Stimulated activated CD8-positive, alpha-beta memory T cell treated with anti-CD3 and anti-CD28 coated beads, Interleukin-15, amount 100 ng/mL, for 24 hours (primary cell): Measurements from ENCODE around the gene HK1.
A peak's percentile ranks its signal among the peaks of the same experiment; 100 is the strongest.

Experiments
- DNase-seq: peaks from one replicate; pipeline ENCODE4 v3.0.0-alpha.2; 2020; ENCODE audit warnings: low read depth

Gene HK1

DNA sequence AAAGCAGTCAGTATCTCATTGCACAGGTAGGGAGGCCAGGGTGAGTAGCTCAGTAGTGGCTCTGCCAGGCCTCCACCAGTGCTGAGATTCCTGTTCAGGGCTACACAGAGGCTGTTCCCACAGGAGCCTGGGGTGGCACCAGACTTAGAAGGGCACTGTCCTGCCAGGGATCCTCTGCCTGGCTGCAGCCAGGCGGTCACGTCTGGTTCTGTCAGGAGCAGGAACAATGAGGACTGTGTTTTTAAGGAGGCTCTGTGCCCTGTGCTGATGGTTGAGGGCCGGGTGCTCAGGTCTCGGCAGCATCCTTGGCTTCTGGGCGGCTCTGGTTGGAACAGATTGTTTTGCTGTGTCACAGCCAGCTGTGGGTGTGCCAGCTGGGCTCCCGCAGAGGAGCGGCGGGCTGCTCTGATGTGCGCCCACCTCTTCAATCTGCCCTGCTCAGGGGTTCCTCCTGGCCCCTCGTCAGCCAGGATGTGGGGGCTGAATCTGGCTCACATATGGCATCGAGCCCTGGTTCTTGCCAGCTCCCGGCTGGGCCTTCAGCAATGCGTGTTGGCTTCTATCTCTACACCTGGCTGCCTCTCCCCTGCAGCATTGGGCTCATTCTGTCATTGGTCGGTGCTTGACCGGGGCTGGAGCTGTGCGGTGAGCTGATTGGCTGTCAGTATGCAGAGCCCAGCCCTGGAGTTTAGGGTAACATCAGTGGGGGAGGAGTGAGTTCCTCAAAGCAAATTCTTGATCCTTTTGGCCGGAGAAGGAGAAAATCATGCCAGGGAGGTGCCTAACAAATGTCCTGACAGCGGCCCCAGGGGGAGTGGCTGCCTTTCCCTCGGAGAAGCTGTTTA is 97.2 kb downstream of the HK1 start:
- no peak for DNase-seq

- DNase-seq: no peak
These were observed 98.4 kb downstream of the HK1 start for GRCh38 chr10:69376662-69377061.

DNA sequence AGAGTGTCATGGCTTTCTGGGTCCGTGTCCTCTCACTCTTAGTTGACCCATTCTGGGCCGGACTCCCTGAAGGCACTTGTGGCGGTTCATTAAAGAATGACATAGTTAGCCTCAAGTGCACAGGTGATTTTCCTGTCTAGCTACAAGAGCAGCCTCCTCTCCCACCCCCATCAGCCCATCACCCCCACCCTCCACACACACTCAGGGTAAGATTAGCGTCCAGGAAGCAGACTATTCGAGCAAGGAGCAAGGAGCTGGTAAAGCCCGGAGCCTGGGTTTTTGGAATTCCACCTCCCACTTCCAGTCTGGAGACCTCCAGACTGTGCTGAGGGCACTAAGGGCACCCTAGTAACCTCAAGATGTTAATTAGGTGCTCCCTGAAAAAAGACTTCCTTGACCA is 98.9 kb downstream of the HK1 start:
- no peak for DNase-seq

- no peak for DNase-seq
These were observed 99.6 kb downstream of the HK1 start for GRCh38 chr10:69377933-69378332.

GRCh38 chr10:69379800-69380199 is 101.5 kb downstream of the HK1 start:
- no peak for DNase-seq

DNA sequence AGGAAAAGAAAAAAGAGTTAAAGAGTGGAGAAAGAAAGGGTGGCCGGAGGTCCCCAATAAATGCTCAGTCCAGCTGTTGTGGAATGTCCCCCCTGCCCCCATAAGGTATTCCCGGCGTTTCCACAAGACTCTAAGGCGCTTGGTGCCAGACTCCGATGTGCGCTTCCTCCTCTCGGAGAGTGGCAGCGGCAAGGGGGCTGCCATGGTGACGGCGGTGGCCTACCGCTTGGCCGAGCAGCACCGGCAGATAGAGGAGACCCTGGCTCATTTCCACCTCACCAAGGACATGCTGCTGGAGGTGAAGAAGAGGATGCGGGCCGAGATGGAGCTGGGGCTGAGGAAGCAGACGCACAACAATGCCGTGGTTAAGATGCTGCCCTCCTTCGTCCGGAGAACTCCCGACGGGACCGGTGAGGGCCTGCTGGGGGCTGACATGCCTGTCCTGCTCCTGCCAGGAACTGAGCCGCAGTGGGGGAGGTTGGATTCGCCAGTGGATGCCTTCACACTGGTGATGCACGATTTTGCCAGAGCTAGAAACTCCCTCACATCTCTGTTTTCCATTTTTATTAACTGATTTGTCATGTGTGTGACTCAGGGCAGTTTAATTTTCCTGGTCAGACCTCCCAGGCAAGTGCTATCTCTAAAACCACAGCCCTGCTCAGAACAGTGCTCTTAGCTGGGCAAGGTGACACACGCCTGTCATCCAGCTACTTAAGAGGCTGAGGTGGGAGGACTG is 104.3 kb downstream of the HK1 start:
- DNase-seq: no peak

DNA sequence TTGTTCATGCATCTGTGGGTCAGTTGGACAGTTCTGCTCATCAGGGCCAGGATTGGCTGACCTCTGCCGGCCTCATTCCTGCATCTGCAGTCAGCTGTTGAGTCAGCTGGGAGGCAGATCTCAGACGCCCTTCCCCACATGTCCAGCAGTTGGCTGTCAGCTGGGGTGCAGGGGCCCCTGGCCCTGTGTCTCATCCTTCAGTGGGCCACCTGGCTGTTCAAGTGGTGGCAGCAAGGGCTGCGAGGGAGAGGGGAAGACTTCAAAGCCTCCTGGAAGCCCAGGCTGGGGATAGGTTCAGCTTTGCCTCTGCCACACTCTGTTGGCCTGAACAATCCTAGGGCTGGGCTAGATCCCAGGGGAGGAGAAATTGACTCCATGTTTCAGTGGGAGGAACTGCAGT is 105.3 kb downstream of the HK1 start:
- DNase-seq: no peak

DNA sequence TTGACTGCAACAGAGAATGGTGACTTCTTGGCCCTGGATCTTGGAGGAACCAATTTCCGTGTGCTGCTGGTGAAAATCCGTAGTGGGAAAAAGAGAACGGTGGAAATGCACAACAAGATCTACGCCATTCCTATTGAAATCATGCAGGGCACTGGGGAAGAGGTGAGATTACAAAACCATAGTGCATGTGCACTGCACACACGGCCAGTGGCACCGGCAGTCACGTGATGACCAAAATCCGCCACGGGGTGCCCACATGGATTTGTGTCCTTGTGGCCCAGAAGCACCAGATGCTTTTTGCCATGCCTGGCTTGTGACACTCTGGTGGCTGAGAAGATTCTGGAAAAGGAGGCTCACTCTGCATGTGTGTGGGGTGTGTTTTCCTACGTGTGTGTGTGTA is 106.0 kb downstream of the HK1 start:
- no peak for DNase-seq

DNA sequence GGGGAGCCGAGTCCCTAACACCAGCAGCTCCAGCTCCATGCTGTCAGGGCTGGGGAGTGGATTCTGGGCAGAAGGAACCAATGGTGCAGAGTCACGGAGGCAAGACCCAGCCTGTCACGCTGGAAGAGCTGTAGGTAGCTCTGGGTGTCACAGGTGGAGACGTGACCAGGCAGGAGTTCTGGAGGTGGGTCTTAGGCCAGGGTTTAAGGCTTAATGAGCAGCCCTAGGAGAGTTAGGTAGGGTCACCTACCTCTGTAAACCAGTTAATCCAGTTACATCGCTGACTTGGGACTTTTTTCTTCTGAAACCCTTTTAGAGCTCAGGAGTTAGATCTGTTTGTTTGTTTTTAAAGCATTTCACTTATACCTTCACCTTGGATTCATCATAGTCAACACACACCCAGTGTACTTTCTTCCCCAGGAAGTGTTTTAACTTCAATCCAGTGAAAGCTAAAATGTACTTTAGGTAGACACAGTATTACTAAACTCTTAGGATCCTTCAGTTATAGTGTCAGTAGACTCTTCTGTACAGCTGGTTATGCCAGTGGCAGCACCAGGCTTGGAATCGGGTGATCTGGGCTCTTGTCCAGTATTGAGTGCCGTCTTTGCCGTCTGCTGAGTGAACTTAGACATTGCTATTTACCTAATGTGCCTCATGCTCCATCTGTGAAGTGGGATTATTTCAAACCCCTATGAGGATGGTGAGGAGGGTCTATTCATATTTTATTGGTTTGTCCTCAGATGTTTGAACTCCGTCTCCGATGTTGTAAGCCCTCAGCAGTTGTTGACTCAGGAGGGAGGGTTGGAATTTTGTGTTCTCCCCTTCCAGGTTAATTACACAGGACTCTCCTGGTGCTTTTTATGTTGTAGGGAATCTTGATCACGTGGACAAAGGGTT is 107.4 kb downstream of the HK1 start:
- no peak for DNase-seq

DNA sequence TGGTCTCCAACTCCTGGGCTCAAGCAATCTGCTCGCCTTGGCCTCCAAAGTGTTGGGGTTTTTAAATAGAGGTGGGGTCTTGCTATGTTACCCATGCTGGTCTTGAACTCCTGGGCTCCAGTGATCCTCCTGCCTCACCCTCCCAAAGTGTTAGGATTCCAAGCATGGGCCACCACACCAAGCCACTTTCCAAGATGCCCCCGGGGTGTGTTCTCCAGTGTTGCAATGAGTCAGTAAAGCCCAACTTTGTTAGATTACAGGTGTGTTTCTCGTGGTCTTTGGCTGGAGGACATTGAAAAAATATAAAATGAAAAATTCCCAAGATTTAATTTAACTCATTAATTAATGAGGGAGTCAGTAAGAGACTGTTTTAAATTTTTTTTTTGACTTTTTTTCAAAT is 109.2 kb downstream of the HK1 start:
- DNase-seq: no peak

DNA sequence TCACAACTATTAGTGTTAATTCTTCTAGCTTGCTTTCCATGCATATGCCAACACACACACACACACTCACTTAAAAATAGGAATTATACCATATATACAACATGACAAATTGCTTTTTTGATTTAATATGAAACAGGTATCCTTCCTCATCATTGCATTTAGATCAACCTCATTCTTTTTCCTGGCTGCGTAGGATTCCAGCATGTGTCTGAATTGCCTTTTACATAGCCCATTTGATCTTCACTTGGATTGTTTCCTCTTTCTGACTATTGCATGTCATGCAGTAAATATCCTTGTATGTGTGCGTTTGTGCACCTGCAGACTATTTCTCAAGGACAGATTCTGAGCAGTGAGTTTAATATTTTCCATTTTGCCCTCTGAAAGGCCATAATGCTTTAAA is 110.2 kb downstream of the HK1 start:
- DNase-seq: no peak

- no peak for DNase-seq
These were observed 111.7 kb downstream of the HK1 start for GRCh38 chr10:69389827-69390490.

DNA sequence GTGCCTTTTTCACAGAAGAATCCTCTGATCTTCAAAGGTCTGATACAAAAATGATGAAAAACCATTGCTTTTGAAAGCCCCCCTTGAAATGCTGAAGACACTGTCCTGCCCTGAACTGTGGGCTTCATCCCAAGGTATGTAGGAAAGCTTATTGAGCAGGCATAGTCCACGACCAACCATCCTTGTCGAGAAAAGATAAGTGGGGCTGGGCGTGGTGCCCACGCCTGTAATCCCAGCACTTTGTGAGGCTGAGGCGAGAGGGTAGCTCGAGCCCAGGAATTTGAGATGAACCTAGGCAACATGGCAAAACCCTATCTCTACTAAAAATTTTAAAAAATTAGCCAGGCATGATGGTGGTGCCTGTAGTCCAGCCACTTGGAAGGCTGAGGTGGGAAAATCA is 112.9 kb downstream of the HK1 start:
- no peak for DNase-seq

- peak; percentile 46 for DNase-seq
These were observed 114.2 kb downstream of the HK1 start for GRCh38 chr10:69392481-69393000.

- no peak for DNase-seq
These were observed 115.7 kb downstream of the HK1 start for GRCh38 chr10:69394020-69394419.

- no peak for DNase-seq
These were observed 119.7 kb downstream of the HK1 start for GRCh38 chr10:69397972-69398371.

DNA sequence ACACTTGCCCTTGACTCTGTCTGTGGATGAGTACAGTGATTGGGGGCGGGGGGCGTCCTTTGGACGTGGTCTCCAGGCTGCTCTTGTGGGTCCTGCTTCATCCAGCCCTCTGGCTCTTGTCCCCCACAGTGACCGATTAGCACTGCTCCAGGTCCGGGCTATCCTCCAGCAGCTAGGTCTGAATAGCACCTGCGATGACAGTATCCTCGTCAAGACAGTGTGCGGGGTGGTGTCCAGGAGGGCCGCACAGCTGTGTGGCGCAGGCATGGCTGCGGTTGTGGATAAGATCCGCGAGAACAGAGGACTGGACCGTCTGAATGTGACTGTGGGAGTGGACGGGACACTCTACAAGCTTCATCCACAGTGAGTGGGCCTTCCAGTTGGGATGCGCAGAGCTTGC is 120.2 kb downstream of the HK1 start:
- DNase-seq: no peak

- DNase-seq: no peak
These were observed 122.6 kb downstream of the HK1 start for GRCh38 chr10:69400936-69401335.

DNA sequence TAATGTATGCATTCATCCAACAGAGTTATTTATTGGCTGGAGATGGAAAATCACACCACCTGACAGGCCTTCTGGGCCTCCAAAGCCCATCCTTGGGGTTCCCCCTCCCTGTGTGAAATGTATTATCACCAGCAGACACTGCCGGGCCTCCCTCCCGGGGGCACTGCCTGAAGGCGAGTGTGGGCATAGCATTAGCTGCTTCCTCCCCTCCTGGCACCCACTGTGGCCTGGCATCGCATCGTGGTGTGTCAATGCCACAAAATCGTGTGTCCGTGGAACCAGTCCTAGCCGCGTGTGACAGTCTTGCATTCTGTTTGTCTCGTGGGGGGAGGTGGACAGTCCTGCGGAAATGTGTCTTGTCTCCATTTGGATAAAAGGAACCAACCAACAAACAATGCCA is 123.1 kb downstream of the HK1 start:
- DNase-seq: no peak

DNA sequence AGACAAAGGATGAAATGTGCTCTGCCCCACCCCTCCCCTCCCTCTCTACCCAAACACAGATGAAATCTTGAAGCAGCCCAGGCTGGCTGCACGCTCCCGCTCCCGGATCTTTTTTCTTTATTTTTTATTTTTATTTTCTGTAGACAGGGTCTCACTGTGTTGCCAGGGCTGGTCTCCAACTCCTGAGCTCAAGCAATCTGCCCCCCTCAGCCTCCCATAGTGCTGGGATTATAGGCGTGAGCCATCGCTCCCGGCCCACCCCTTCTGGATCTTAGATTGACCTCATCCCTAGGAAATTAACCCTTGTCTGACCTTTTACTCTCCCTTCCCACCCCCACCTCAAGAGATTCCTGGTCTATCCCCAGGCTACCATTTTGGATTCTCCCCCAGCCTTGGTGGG is 124.1 kb downstream of the HK1 start:
- DNase-seq: no peak

DNA sequence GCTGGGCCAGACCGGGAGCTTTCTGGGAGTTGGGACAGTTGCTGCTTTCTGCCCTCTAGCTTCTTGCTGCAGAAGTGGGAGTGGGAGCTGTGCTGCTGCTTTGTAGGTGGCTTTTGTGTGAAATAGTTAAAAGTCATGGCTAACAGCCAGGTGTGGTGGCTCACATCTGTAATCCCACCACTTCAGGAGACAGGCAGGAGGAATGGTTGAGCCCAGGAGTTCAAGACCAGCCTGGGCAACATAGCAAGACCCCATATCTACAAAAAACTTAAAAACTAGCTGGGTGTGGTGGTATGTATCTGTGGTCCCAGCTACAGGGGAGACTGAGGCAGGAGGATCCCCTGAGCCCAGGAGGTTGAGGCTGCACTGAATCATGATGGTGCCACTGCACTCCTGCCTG is 124.8 kb downstream of the HK1 start:
- no peak for DNase-seq

DNA sequence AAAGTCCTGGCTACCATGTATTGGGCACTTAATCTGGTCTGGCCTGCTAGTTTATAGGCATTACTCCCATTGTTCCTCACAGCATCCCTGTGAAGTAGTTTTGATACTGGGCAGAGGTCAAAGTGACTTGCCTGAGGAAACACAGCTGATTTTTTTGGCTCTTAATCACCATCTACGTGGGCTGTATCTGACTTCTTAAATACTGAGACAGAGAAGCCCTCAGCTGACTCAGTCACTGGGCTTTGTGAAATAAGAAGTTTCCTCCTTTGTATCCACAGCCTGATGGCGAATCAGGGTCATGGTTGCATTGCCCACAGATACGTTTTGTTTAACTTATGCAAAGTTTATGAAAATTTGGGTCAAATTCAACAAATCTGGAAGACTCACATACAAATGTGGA is 125.2 kb downstream of the HK1 start:
- DNase-seq: no peak
